Activated naive CD4-positive, alpha-beta T cell treated with anti-CD3 and anti-CD28 coated beads, Interleukin-2, amount 50 U/mL, for 24 hours (primary cell): ENCODE data around the gene CACNA2D1.
"Not testable (repeated sequence)": the region's sequence is repeated elsewhere in the genome, so short reads cannot be mapped to it uniquely, and the experiment has no call there.

ENCODE experiments used
- H3K27ac Mint-ChIP-seq: one replicate; pipeline ENCODE4 v1.8.0; 2021; ENCODE audit warnings: mild to moderate bottlenecking, mixed read lengths
- H3K27me3 Mint-ChIP-seq: one replicate; pipeline ENCODE4 v1.8.0; 2021; ENCODE audit warnings: mixed read lengths
- H3K36me3 Mint-ChIP-seq: one replicate; pipeline ENCODE4 v1.8.0; 2021; ENCODE audit warnings: mixed read lengths
- H3K4me1 Mint-ChIP-seq: one replicate; pipeline ENCODE4 v1.8.0; 2021; ENCODE audit warnings: mixed read lengths
- H3K4me3 Mint-ChIP-seq: one replicate; pipeline ENCODE4 v1.8.0; 2021; ENCODE audit warnings: mild to moderate bottlenecking, mixed read lengths
- H3K9me3 Mint-ChIP-seq: one replicate; pipeline ENCODE4 v1.8.0; 2021; ENCODE audit warnings: mixed read lengths

The CACNA2D1 gene

DNA sequence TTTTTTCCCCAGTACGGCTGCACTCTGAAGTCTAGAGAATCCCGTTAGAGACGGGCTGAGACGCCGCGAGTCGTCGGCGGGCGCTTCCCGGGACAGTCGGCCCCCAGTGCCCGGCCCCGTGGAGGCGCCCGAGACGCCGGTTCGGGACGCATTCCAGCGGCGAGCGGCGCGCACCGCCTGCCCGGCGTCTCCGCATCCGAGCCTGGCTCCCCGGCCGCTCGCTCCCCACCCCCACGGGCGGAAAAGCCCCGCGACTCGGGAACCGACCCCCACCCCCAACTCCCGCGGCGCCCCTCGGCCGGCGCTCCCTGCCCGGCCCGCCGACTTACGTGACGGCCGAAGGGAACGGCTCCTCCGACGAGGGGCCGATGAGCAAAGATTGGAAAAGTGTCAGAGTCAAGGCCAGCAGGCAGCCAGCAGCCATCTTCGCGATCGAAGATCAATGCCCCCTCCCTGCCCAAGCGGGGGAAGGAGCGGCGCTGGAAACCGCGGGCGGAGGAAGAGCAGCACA is 486 bp downstream of the CACNA2D1 start:
- no peak overlapping the region for H3K27ac Mint-ChIP-seq
- H3K4me1 Mint-ChIP-seq = peaks cover 5% of the 10 kb centered on the region
- peak overlapping the region; percentile 66 for H3K4me3 Mint-ChIP-seq
- H3K9me3 Mint-ChIP-seq = peaks cover 5% of the 10 kb centered on the region
- H3K36me3 Mint-ChIP-seq = peaks cover 2% of the 10 kb centered on the region
- peaks cover 40% of the 10 kb centered on the region for H3K27me3 Mint-ChIP-seq

DNA sequence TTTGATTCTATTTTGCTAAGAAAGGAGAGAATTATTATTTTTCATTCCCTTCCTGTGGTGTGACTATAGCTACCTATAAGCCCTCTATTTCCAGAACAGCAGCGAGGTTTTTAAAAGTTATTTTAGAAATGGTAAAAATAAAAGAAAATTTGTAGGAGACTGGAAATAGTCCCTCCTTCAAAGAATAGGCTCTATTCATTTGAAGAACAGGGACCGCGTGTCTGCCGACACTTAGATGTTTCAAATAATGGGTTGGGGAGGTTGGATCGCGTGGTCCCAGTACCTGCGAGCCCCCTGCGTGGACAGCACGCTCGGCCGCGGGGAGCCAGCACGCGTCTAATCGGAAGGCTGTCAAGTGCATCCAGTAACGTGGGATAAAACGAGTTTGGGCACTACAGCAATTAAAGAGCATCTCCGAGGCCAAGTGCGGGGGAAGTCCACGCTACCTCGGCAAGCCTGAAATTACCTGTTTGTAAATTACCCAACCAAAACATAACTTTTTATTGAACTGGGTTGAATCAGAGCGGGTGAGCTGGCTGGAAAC is 1.0 kb downstream of the CACNA2D1 start:
- Mint-ChIP-seq H3K4me3 (peak overlapping the region; percentile 58), H3K27me3 (peaks cover 36% of the 10 kb centered on the region), H3K9me3 (peaks cover 2% of the 10 kb centered on the region), H3K4me1 (peaks cover 5% of the 10 kb centered on the region), H3K36me3 (no peaks in the 10 kb centered on the region), H3K27ac (no peak overlapping the region)

DNA sequence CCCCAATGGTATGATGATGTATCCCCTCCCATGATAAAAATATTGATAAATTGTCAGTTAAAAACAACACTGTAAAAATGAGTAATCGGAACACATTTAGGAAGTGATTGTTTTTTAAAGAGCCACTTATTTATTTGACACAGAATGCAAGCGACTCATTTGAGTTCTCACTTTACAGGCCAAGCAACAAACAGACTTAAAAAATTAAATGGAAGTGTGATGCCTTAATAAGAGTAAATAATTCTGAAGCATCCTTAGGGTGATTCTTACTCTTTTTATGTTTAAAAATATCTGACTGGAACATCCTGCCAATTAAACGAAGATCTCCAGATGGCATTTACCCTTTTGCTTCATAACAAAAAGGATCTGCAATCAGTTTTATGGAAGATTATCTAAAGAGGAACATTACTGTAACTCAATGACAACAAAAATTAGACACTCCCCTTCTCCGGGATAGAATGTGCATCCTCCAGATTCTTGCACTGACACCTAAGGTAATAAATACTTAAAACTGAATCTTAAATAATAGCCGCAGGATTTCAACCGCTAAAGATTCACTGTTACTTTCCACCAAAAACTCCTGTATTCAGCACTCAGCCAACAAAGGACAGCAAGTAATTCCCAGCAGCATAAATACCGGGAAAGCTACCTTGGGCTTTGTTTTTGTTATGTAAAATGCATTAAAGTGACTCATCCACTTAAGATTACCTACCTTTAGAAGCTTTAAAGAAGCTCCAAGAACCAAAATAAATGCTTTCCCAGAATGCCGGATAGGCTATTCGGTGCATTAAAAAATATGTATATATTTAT is 1.7 kb downstream of the CACNA2D1 start:
- Mint-ChIP-seq H3K9me3 (no peaks in the 10 kb centered on the region), H3K36me3 (no peaks in the 10 kb centered on the region), H3K4me1 (peaks cover 5% of the 10 kb centered on the region), H3K27ac (no peak overlapping the region), H3K4me3 (no peak overlapping the region), H3K27me3 (peaks cover 34% of the 10 kb centered on the region)

DNA sequence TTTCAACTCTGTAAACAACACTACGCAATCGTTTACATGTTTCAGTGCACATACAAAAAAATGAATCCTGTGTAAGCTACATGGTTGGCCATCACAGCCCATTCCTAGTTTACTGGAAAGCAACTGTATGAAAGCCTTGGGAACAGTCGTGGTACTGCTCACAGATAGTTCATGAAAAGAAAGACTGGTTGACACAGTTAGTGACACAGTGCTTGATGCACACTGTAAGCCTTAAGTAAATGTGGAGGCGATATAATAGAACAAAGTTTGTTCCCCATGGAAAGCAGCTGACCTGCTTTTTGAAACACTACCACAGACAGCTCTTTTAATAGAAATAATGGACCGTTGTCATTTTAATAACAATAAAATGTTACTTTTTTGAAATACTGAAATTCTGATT is 5.1 kb downstream of the CACNA2D1 start:
- H3K36me3 Mint-ChIP-seq = no peaks in the 10 kb centered on the region
- H3K27ac Mint-ChIP-seq = no peak overlapping the region
- peaks cover 5% of the 10 kb centered on the region for H3K4me1 Mint-ChIP-seq
- H3K4me3 Mint-ChIP-seq = no peak overlapping the region
- no peaks in the 10 kb centered on the region for H3K9me3 Mint-ChIP-seq
- peaks cover 18% of the 10 kb centered on the region for H3K27me3 Mint-ChIP-seq

DNA sequence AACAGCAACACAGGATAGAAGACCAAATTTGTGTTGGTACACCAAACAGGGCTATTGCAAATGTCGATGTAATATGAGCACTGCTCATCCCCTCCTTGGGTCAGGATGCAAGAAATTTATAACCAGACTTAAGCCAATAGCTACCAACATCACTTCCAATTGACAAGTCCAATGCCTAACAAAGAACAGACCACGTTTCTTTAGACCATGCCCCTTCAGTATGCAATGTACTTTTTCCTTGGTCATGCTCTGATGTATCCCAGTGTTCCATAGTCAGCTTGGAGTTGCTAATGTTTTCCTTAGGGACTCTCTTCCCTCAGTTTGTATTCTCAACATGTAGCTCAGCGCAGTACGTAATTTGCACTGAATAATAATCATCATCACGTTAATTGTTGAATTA is 7.8 kb downstream of the CACNA2D1 start:
- Mint-ChIP-seq H3K27me3 (peaks cover under 1% of the 10 kb centered on the region), H3K4me1 (no peaks in the 10 kb centered on the region), H3K27ac (no peak overlapping the region), H3K4me3 (no peak overlapping the region), H3K9me3 (no peaks in the 10 kb centered on the region), H3K36me3 (no peaks in the 10 kb centered on the region)

DNA sequence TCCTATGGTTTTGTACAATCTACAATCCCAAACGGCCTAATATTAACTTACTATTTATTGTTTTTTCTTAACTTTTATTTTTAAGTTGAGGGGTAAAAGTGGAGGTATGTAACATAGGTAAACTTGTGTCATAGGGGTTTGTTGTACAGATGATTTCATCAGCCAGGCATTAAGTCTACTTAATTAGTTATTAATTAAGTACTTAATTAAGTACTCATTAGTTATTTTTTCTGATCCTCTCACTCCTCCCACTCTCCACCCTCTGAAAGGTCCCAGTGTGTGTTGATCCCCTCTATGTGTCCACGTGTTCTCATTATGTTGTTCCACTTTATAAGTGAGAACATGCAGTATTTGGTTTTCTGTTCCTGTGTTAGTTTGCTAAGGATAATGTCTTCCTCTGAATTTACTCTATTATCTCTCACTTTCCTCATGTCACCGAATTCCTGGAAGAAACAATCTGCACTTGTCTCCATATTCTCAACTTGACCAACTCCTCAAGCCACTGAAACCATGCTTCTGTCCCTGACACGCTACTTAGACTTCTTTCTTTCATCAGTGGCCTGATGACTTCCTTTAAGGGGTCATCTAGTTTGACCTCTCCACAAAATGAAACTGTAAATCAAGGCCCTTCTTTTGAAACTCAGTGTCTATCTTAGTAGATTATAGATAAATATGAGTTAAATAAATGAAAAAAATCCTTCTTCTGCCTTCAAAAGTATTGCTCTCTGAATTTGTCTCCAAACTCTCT is 9.1 kb downstream of the CACNA2D1 start:
- Mint-ChIP-seq H3K9me3 (no peaks in the 10 kb centered on the region), H3K27ac (no peak overlapping the region), H3K27me3 (no peaks in the 10 kb centered on the region), H3K36me3 (no peaks in the 10 kb centered on the region), H3K4me3 (no peak overlapping the region), H3K4me1 (no peaks in the 10 kb centered on the region)

DNA sequence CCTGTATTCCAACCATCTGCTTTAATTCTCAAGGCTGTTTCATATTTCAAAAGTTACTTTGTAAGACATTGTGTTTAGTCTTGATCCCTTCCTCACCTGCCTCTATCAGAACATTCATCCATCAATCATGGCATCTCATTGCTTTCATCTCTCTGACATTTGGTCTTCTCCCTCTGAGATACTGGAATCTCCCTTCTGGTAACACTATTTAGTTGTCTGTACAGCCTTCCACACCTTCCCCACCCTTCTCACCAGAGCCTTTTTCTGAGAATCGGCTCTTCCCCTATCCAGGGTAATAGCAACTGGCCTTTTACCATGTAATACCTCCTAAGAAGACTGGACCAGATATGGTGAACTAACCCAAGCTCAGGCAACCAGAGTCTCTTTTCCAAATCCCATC is 10.1 kb downstream of the CACNA2D1 start:
- no peak overlapping the region for H3K4me3 Mint-ChIP-seq
- H3K27ac Mint-ChIP-seq = no peak overlapping the region
- H3K9me3 Mint-ChIP-seq = no peaks in the 10 kb centered on the region
- no peaks in the 10 kb centered on the region for H3K27me3 Mint-ChIP-seq
- H3K36me3 Mint-ChIP-seq = no peaks in the 10 kb centered on the region
- H3K4me1 Mint-ChIP-seq = no peaks in the 10 kb centered on the region

DNA sequence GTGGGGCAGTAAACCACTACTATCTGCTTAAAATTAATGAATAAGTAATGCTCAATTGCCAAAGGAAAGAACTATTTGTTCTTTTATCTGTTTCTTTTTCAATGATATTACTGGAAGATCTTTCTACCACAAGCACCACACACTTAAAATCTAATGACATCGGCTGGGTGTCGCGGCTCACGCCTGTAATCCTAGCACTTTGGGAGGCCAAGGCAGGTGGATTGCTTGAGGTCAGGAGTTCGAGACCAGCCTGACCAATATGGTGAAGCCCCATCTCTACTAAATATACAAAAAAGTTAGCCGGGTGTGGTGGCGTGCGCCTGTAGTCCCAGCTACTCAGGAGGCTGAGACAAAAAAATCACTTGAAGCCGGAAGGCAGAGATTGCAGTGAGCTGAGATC is 10.8 kb downstream of the CACNA2D1 start:
- not testable (repeated sequence) for H3K9me3 Mint-ChIP-seq, H3K36me3 Mint-ChIP-seq, H3K4me1 Mint-ChIP-seq, H3K4me3 Mint-ChIP-seq, H3K27me3 Mint-ChIP-seq, H3K27ac Mint-ChIP-seq

DNA sequence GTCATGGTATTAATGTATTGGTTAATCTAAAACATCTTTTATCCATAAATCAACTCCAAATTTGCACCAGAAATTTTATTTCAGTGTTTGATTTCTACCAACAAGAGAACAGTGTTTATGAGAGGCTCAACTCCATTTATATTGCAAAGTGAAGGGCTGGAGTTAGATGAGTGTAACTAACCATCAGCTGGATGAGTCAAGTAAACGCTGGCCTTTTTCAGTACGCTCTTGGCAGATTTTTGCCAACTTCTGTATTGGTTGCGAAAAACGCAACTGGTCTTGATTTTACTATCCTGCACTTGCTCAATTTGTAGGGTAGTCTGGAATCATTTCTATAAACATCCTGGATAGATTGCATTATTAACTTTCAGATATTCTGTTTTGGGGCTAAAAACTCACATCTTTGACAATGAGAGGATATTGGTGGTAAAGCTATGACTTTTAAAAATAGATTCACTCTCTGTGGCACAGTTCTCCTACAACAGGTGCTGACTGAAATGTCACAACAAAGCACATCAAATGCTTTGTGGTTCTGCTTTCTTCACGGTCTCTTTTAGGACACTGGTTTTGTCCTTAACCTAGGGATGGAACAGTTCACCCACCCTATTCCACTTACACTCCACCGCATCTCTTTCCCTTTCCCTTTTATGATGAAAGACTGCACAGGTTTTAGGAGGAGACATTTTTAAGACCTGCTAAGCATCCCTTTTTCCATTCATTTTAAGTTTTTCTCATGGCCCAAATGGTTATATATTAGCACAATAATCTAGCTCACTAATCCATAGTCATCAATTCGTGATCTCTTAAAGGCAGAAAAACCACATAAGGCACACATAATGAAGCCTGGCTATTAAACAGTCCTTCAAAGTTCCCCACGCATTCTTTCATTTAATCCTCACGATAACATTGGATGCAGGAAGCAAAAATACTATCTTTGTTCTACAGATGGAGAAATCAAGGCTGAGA is 12.8 kb downstream of the CACNA2D1 start:
- Mint-ChIP-seq H3K36me3 (no peaks in the 10 kb centered on the region), H3K27me3 (peaks cover 2% of the 10 kb centered on the region), H3K27ac (no peak overlapping the region), H3K4me1 (no peaks in the 10 kb centered on the region), H3K9me3 (no peaks in the 10 kb centered on the region), H3K4me3 (no peak overlapping the region)

DNA sequence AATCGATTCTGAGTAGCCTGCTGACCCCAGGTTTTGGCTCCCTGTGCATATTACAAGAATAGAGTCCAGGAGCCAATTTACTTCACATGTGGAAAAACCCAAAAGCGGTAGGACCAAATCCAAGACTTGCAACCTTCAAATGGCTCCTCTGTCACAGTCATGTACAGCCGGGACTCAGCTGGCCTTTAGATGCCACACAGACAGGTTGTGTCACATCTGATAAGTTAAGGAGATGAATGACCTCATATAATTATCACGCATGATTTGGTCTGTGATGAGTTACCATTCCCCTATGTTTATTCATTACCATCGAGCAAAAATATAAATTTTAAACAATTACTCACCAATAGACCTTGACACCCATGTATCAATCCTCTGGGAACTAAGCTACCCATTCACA is 14.2 kb downstream of the CACNA2D1 start:
- no peak overlapping the region for H3K27ac Mint-ChIP-seq
- H3K27me3 Mint-ChIP-seq = peaks cover 2% of the 10 kb centered on the region
- H3K9me3 Mint-ChIP-seq = no peaks in the 10 kb centered on the region
- H3K36me3 Mint-ChIP-seq = no peaks in the 10 kb centered on the region
- no peaks in the 10 kb centered on the region for H3K4me1 Mint-ChIP-seq
- H3K4me3 Mint-ChIP-seq = no peak overlapping the region

DNA sequence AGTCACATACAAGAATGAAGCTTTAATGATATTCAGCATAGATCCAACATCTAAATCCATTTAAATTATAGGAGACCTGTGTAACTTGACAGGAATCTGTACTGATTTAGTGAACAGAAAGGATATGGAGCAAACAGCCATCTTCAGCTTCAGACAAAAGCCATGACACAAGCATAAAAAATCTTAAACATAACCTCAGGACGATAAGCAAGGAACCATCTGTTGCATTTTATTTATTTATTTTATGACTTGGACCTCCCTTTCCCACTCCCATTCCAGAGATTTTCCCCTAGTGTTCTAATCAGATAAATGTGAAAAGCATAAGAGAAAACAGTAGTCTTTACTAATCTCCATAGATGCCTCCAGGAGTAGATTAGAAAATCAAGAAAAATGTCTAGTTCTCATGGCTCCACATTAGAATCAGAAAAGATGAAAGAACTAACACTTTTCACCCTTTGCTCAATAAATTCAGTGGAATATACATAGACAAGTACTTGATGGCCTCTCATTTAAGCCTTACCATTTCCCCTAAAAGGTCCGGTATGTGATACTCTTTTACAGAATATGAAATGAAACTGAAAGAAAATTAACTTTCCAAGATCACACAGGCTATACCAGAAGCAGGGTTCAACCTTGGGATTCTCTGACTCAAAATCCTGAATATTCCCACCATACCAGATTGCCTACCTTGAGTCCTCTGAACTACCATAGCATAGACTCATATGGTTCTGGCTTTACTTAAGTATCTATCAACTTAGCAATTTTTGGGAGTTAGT is 15.2 kb downstream of the CACNA2D1 start:
- peaks cover 2% of the 10 kb centered on the region for H3K27me3 Mint-ChIP-seq
- no peaks in the 10 kb centered on the region for H3K36me3 Mint-ChIP-seq
- H3K4me1 Mint-ChIP-seq = no peaks in the 10 kb centered on the region
- no peak overlapping the region for H3K27ac Mint-ChIP-seq
- no peaks in the 10 kb centered on the region for H3K9me3 Mint-ChIP-seq
- H3K4me3 Mint-ChIP-seq = no peak overlapping the region

DNA sequence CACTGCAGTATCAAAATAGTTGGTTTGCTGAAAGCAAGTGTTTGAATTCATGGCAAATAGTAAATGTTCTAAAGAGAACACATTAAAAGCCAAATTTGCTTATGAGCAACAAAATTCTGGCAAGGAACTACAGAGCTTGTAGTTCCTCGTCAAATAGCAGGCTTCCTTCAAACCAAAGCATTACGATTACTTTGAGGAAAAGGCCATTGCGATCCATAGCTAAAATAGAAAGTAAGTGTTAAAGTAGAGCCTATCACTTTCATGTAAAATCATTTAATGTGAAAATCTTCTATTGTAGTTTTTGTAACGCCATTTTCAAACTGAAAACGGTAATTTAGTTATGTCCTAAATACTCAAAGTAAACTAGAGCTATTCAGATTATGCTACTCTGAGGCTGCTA is 20.1 kb downstream of the CACNA2D1 start:
- Mint-ChIP-seq H3K36me3 (no peaks in the 10 kb centered on the region), H3K9me3 (no peaks in the 10 kb centered on the region), H3K27me3 (peaks cover 2% of the 10 kb centered on the region), H3K4me3 (no peak overlapping the region), H3K27ac (no peak overlapping the region), H3K4me1 (no peaks in the 10 kb centered on the region)

DNA sequence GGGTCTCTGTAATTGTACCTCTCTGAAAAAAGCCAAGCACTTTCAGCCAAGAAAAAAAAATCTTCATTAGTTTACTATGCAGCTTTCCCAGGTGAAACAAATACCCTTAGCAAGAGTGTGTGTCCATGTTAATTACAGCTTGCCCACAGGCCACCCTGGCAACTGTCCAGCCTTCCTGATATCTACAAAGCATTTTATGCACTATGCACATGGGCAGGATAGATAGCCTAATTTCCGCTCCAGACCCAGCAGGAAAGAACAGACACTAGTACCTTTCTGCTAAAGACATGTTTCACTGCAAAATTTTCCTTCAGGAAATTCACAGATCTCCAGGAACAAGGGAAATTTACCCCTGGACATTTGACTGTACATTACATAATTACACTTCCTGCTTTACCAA is 24.4 kb downstream of the CACNA2D1 start:
- Mint-ChIP-seq H3K27me3 (peaks cover 2% of the 10 kb centered on the region), H3K4me3 (no peak overlapping the region), H3K9me3 (no peaks in the 10 kb centered on the region), H3K27ac (no peak overlapping the region), H3K4me1 (no peaks in the 10 kb centered on the region), H3K36me3 (no peaks in the 10 kb centered on the region)

DNA sequence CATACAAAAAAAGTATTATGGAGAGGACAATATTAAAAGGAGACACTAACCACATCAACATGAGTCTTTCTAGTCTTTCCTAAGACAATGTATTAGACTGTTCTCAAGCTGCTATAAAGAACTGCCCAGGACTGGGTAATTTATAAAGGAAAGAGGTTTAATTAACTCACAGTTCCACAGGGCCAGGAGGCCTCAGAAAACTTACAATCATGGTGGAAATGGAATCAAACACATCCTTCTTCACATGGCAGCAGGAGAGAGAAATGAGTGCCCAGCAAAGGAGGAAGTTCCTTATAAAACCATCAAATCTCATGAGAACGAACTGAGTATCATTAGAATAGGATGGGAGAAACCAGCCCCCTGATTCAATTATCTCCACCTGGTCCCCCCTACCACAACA is 25.7 kb downstream of the CACNA2D1 start:
- Mint-ChIP-seq H3K27me3 (peaks cover 2% of the 10 kb centered on the region), H3K4me3 (no peak overlapping the region), H3K9me3 (no peaks in the 10 kb centered on the region), H3K36me3 (no peaks in the 10 kb centered on the region), H3K4me1 (no peaks in the 10 kb centered on the region), H3K27ac (no peak overlapping the region)

DNA sequence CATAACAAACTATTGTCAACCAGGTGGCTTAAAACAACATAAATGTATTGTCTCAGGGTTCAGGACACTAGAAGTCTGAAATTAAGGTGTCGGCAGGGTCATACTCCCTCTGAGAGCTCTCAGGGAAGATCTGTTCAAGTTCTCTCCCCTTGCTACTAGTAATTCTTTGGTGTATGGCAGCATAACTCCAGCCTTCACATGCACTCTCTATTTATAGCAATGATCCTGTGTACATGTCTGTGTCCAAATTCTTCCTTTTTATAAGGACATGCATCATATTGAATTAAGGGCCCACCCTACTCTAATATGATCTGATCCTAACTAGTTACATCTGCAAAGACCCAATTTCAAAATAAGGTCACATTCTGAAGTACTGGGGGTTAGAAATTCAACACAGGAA is 27.2 kb downstream of the CACNA2D1 start:
- H3K27ac Mint-ChIP-seq = no peak overlapping the region

More for the DNA sequence above, 27.2 kb downstream of the CACNA2D1 start:
- Mint-ChIP-seq H3K4me3 (no peak overlapping the region), H3K9me3 (no peaks in the 10 kb centered on the region), H3K27me3 (peaks cover 2% of the 10 kb centered on the region), H3K36me3 (no peaks in the 10 kb centered on the region), H3K4me1 (no peaks in the 10 kb centered on the region)
